Measurements from ENCODE around the gene HOXB6. TPM values are rescaled to one million over a fixed set of nuclear protein-coding genes. Genes with fewer than 3 reads are reported as not detected.
A peak's percentile ranks its signal among the peaks of the same experiment; 100 is the strongest.

Gene HOXB6
- total RNA-seq, 1 experiment from 2014 or later: not detected

DNA sequence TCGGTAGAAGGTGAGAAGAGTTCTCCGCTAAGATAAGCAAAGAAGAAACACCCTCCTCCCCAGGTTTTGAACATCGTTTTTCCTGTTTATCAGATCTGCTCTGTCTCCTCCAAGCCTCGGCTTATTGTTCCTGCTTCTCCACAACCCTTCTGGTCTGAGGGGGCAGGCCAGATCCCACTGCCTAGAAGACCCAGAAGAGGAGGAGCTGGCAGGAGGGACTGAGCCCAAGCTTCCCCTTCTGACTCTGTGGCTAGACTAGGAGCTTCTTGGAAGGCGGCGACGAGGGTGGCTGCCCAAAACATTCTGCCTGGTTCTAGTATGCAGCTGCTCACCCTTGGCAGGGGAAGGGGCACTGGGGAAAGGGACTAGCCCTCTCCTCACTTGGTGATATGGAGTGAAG is 6.0 kb downstream of the HOXB6 start:
- H3K36me3 ChIP-seq (replicated peaks; ENCODE audit: control insufficient read depth, insufficient read depth, low read length): no peaks in the 10 kb centered on the region
- no peak overlapping the region for H3K4me3 ChIP-seq (ENCODE audit: insufficient read depth, low read depth, low read length)
- peak; percentile 32 for DNase-seq
- peaks cover 99% of the 10 kb centered on the region for H3K27me3 ChIP-seq (ENCODE audit: control insufficient read depth, insufficient read depth, low read length)

DNA sequence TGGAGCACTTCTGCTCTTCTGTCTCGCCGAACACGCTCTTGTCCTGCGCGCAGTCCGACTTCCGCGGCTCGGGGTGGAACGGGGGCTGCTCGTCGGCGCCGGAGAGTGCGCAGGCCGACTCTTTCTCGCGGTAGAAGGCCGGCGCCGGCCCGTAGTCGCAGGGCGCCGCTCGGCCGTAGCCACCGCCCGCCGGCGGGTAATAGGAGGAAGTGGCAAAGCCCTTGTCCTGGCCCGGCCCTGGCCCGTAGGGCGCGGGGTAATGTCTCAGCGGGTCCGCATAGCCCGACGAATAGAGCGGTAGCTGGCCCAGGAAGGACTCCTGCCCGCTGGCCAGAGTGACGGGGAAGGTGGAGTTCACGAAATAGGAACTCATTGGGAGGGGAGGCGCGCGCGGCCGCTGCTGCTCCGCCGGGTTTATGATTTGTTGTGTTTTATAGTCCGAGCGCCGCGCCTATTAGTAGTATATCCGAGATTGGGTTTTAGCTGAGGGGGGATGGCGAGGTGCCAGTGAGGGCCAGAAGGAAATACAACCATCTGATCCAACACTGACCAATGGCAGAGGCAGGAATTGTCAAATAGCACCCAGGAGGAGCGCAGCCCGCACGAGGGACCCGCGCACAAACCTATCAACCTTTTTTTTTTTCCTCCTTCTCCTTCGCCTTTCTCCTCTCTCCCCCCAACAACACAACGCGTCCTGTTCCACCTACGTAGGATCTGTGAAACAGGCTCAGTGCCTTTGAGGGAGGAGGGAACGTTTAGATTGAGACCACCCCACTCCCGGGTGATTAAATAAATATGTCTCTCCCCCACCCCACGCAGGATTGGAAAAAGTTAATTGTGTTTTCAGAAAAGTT is 6.8 kb downstream of the HOXB6 start:
- peak; percentile 84 for DNase-seq
- peaks cover 99% of the 10 kb centered on the region for H3K27me3 ChIP-seq (ENCODE audit: control insufficient read depth, insufficient read depth, low read length)
- H3K36me3 ChIP-seq (replicated peaks; ENCODE audit: control insufficient read depth, insufficient read depth, low read length): no peaks in the 10 kb centered on the region
- H3K4me3 ChIP-seq (ENCODE audit: insufficient read depth, low read depth, low read length): no peak overlapping the region

DNA sequence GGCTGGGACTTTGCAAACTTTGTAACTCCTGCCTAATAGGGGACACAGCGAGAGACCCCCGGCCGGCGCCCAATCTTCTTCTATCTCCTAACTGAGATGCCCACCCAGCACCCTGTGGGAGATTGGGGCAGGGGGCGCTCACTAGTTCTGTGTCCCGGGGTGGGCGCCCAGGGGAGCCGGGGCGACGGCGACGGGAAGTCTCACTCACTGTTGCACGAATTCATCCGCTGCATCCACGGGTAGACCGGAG is 7.3 kb downstream of the HOXB6 start:
- no peak for DNase-seq
- H3K36me3 ChIP-seq (replicated peaks; ENCODE audit: control insufficient read depth, insufficient read depth, low read length): no peaks in the 10 kb centered on the region
- peaks cover 99% of the 10 kb centered on the region for H3K27me3 ChIP-seq (ENCODE audit: control insufficient read depth, insufficient read depth, low read length)
- H3K4me3 ChIP-seq (ENCODE audit: insufficient read depth, low read depth, low read length): no peak overlapping the region

DNA sequence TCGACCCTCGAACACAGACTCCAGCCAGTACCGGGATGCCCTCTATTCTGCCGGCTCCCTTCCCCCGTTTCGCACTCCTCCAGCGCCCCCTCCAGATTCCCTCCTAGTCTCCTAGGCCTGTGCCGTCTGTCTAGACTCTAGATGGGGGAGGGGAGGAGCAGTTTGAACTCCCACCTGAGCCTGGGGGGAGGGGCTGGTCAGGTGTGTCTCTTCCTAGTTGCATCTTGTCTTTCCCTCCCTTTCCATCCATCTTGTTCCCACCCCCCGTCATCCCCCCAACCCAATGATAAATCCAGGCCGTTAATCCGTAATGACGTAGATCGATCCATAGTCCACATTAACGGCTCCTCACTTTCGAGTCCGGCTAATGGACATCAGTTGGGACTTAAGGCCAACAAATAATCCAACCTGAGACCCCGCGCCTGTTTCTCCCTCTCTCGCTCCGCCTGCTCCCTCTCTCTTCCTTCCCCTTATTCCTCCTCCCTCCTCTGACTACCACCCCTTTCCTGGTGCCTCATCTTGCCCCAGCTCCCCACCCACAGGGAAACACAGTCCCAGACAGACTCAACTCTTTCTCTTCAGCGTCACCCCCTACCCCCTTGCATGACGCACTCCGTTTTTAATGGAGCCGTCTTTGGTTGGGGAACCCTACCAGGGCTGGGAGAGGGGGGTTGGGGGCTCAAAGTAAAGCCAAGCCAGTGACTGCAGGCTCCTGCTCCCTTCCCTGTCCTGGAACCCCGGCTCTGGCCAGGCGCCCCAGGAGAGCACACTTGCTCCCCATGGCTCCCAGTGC is 7.9 kb downstream of the HOXB6 start:
- Histone ChIP-seq H3K36me3 (replicated peaks; ENCODE audit: control insufficient read depth, insufficient read depth, low read length) (no peaks in the 10 kb centered on the region), H3K27me3 (ENCODE audit: control insufficient read depth, insufficient read depth, low read length) (peaks cover 99% of the 10 kb centered on the region), H3K4me3 (ENCODE audit: insufficient read depth, low read depth, low read length) (no peak overlapping the region)
- DNase-seq: peak; percentile 70

DNA sequence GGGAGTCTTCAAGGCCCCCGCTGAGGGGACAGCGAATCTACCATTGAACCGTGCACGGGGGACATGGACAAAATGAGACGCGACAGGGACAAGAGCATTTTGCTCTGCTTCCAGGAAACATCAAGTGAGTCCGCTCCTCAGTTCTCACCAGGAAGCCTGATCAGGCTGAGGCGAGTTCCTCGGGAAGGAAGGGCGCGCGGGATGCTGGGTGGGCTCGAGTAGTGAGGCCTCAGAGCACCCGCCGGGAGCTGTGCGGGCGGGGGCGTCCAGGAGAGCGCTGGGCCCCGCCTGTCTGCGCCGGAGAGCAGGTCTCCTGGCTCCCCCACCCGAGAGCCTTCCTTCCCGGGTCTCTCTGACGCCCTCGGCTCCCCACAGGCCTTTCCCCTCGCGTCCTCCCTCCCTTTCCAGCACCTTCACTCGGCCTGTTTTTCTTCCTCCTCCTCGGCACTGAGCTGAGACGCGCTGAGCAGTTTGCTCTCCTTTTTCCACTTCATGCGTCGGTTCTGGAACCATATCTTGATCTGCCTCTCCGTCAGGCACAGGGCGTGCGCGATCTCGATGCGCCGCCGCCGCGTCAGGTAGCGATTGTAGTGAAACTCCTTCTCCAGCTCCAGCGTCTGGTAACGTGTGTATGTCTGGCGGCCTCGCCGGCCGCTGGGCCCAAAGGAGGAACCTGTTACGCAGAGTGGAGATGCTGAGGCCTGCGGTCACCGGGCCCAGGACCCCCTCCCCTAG is 8.6 kb downstream of the HOXB6 start:
- no peaks in the 10 kb centered on the region for H3K36me3 ChIP-seq (replicated peaks; ENCODE audit: control insufficient read depth, insufficient read depth, low read length)
- DNase-seq: peak; percentile 69
- peaks cover 99% of the 10 kb centered on the region for H3K27me3 ChIP-seq (ENCODE audit: control insufficient read depth, insufficient read depth, low read length)
- H3K4me3 ChIP-seq (ENCODE audit: insufficient read depth, low read depth, low read length): no peak overlapping the region

DNA sequence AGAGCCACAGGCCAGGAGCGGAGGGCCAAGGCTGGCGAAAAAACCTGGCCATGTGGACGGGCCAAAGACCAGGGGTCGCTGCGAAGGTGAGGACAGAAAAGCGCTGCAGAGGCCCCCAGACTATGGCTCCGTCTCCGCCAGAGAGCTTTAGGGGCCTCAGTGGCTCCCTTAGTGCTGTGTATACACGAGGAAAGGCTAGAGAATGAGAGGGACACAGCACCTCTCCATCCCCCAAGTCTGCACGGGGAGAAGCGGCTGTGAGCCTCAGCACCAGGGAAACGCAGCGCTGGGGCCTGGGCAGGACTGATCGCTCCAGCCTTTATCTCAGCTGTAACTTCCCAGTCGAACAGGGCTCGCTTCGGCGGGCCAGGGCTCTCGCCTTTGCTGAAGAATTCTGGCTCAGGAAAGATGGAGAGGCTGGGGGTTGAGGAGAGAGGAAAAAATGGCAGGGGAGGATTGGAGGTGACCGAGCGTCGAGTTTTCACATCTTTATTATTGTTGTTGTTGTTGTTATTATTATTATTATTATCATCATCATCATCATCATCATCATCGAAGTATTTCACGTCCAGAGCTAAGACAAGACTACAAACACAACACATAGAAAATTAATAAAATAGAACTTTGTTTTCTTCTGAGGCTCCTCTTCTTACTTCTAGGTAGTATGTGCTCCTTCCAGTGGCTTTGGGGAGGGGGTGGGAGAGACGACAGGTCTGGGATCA is 9.3 kb downstream of the HOXB6 start:
- Histone ChIP-seq H3K36me3 (replicated peaks; ENCODE audit: control insufficient read depth, insufficient read depth, low read length) (no peaks in the 10 kb centered on the region), H3K27me3 (ENCODE audit: control insufficient read depth, insufficient read depth, low read length) (peaks cover 99% of the 10 kb centered on the region), H3K4me3 (ENCODE audit: insufficient read depth, low read depth, low read length) (no peak overlapping the region)
- DNase-seq: peak; percentile 66

DNA sequence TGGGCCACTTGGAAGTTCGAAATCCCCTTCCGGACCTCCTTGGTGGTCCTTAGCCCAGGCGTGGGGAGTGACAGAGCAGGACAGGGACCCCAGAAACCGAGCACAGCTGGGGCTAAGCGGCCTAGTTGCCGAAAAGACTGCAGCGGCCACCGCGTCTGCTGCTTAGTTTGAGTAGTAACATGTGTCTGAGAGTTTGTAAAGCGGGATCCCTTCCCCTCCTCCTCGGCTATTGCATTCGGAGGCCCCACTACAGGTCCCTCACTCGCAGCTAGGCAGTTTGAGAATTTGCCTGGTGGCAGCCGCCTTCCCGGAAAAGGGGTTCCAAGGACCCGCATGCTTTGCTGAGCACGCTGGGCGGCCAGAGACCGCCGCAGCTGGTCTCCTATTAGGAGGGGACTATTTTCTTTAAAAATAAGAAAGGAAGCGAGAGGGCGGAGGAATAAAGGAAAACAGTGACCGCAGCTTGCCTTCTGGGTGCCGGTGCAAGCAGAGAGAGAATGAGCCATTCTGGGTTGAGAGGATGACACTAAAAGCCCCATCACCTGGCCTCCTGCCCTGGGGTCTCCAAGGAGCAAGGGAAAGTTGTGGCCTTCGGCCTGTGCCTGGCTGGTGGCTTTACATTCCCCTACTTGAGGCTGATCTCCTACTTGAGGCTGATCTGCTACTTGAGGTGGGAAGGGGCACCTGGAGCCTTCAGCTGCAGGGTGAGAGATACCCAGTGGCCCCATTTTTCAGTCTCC is 10.1 kb downstream of the HOXB6 start:
- no peaks in the 10 kb centered on the region for H3K36me3 ChIP-seq (replicated peaks; ENCODE audit: control insufficient read depth, insufficient read depth, low read length)
- peaks cover 99% of the 10 kb centered on the region for H3K27me3 ChIP-seq (ENCODE audit: control insufficient read depth, insufficient read depth, low read length)
- DNase-seq: peak; percentile 70
- H3K4me3 ChIP-seq (ENCODE audit: insufficient read depth, low read depth, low read length): no peak overlapping the region

DNA sequence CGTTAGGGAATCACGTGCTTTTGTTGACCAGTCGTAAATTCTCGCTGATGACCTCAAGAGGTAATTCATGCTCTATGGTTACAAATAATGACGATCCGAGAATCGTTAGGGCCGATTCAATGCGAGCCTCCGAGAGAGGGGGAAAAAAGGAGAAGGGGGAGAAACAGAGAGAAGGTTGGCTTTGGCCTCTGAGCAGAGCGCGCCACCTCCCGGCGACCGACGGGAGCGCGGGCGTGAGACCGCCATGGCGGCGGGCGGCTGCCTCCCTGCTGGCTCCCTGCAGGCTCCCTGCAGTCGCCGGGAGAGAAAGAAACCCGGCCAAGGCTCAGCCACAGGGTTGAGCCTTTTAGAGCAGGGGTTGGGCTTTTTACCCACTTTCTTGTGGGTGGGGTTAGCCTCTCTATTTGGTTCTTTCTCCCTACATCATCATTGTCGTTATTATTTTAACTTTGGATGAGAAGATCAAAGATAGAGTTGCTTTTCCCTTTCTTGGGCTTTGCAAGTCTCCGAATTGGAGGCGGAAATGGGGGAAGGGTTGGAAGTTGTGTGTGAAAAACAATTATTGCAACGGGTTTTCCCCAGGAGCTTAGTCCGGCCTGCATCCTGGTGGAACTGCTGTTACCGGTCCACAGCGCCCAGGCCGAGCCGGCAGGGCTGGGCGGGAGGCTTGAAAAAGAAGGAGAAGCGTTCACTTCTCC is 10.8 kb downstream of the HOXB6 start:
- Histone ChIP-seq H3K27me3 (ENCODE audit: control insufficient read depth, insufficient read depth, low read length) (peaks cover 99% of the 10 kb centered on the region), H3K4me3 (ENCODE audit: insufficient read depth, low read depth, low read length) (no peak overlapping the region), H3K36me3 (replicated peaks; ENCODE audit: control insufficient read depth, insufficient read depth, low read length) (no peaks in the 10 kb centered on the region)
- DNase-seq: peak; percentile 98

DNA sequence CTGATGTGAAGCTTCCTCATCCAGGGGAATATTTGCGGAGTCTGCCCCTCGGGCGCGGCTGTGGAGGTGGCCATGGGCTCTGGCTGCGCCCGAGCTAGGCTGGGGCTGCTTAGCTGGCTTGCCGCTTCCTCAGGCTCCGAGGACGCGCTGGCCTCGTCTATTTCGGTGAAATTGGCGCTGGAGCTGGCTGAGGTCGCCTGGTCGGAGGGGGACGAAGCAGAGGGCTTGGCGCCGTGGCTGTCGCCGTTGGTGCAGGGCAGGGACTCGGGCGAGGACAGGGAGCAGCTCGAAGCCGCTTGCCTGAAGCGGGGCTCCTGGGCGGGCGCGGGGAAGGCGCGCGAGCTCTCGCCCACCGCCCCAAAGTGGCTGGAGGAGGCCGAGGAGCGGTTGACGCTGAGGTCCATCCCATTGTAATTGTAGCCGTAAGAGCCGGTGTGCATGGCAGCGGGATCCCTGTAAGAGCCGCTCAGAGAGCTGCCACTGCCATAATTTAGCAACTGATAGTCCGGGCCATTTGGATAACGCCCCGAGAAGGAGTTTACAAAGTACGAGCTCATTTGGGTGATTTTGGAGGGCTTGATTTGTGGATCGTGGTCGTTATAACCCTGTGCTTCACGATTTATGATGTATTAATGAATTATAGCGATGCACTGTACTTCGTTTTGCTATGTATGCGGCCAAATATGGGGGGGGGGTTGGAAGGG is 11.5 kb downstream of the HOXB6 start, which contains the start of gene HOXB5:
TSS of gene HOXB5 (minus strand) at position 654 of the 704 bp plus-strand sequence. CDS start at position 557, 97 bp downstream.
- DNase-seq: peak; percentile 78
- no peaks in the 10 kb centered on the region for H3K36me3 ChIP-seq (replicated peaks; ENCODE audit: control insufficient read depth, insufficient read depth, low read length)
- no peak within 1 kb of the TSS for H3K4me3 ChIP-seq (ENCODE audit: insufficient read depth, low read depth, low read length)
- H3K27me3 ChIP-seq (ENCODE audit: control insufficient read depth, insufficient read depth, low read length): peaks cover 99% of the 10 kb centered on the region

DNA sequence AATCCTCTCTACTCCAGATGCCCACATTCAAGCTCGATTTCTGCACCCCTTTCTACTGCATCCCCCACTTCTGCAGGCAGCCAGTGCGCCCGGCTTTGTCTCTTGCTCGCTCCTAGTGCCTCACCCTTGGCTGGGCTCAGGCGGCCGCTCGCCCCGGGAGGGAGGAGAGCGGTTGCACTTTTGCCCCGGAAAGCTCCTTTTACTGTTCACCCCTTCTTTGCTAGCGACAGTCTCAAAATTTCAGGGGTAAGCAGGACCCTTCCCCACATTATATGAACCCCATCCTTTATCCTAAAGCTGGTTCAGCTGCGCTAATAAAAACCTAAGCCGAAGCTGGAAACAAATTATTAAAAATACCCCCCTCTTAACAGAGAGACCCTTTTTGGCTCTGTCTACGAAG is 12.2 kb downstream of the HOXB6 start:
- Histone ChIP-seq H3K36me3 (replicated peaks; ENCODE audit: control insufficient read depth, insufficient read depth, low read length) (no peaks in the 10 kb centered on the region), H3K27me3 (ENCODE audit: control insufficient read depth, insufficient read depth, low read length) (peaks cover 99% of the 10 kb centered on the region), H3K4me3 (ENCODE audit: insufficient read depth, low read depth, low read length) (no peak overlapping the region)
- peak; percentile 70 for DNase-seq

DNA sequence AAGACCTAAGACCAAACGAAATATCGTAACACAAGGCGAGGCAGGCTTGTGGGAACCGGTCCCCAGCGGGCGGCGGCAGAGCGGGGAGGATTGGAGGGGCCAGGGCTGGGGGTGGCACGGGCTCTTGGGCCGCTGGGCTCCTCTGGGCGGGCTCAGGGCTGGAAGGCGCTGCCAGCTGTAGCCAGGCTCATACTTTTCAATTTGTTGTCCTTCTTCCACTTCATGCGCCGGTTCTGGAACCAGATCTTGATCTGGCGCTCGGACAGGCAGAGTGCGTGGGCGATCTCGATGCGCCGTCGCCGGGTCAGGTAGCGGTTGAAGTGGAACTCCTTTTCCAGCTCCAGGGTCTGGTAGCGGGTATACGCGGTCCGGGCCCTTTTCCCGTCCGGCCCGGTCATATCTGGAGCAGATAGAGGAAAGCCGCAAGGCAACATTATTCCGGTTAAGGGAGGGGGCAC is 12.7 kb downstream of the HOXB6 start:
- Histone ChIP-seq H3K36me3 (replicated peaks; ENCODE audit: control insufficient read depth, insufficient read depth, low read length) (no peaks in the 10 kb centered on the region), H3K27me3 (ENCODE audit: control insufficient read depth, insufficient read depth, low read length) (peaks cover 99% of the 10 kb centered on the region), H3K4me3 (ENCODE audit: insufficient read depth, low read depth, low read length) (no peak overlapping the region)
- DNase-seq: peak; percentile 66

DNA sequence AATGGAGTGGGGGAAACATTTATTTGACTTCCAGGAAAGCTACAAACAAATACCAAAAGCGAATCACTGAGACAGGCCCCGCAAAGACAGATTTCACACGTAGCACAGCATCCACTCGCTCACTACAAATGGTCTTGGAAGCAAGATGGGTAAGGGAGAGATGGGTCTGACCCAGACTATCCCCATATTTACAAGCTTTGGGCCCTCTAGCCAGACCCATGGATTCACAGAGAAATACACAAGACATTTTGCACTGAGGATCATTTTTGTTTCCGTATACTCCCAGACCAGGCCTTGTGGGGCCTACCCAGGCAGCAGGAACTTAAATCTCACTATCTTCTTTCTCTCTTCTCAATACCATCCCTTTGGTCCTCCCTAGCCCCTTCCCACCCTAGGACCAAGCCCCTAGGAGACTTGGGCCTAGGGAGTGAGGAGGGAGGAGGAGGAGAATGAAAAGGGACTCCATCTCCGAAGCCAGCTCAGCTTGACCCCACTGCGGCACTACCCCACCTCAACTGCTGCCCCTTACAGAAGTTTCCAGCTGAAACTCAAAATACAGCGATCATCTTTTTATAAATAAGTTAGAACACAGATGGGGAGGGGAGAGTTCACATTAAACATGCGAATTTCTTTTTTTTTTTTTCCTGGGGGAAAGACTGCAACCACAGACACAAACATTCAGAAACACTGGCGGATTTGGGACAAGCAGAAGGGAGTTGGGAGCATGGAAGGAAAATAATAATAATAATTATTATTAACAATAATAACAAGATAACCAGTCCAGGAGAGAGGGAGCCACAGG is 13.3 kb downstream of the HOXB6 start:
- peaks cover 99% of the 10 kb centered on the region for H3K27me3 ChIP-seq (ENCODE audit: control insufficient read depth, insufficient read depth, low read length)
- DNase-seq: no peak
- no peak overlapping the region for H3K4me3 ChIP-seq (ENCODE audit: insufficient read depth, low read depth, low read length)
- H3K36me3 ChIP-seq (replicated peaks; ENCODE audit: control insufficient read depth, insufficient read depth, low read length): no peaks in the 10 kb centered on the region

All from H7 (cell line).